Forelimb muscle (tissue), 1 donor: ENCODE results near the gene GRAMD1A. TPM values are rescaled to one million over a fixed set of nuclear protein-coding genes. Genes with fewer than 3 reads are reported as not detected.
"Not testable (repeated sequence)": the region's sequence is repeated elsewhere in the genome, so short reads cannot be mapped to it uniquely, and the experiment has no call there.

Source experiments
- DNase-seq: peaks from one replicate; pipeline ENCODE4 v3.0.0-alpha.2; 2013; ENCODE audit warnings: low read depth
- polyA plus RNA-seq: library from polyadenylated mRNA; unstranded; fragments of 120-200 nt; gene quantifications from one replicate; pipeline ENCODE4 v1.2.1, GENCODE V29; 2013; ENCODE audit not compliant: insufficient read length

Gene GRAMD1A
- polyA plus RNA-seq, 1 donor: 41.0 TPM

GRCh38 chr19:35018379-35018778 is 18.3 kb downstream of the GRAMD1A start:
- no peak for DNase-seq

GRCh38 chr19:35019144-35019543 is 19.0 kb downstream of the GRAMD1A start:
- DNase-seq: no peak

GRCh38 chr19:35021016-35021415 is 20.9 kb downstream of the GRAMD1A start:
- DNase-seq: no peak

GRCh38 chr19:35021596-35021995 is 21.5 kb downstream of the GRAMD1A start:
- no peak for DNase-seq

GRCh38 chr19:35022460-35022859 is 22.3 kb downstream of the GRAMD1A start:
- no peak for DNase-seq

GRCh38 chr19:35023428-35023827 is 23.3 kb downstream of the GRAMD1A start:
- no peak for DNase-seq

GRCh38 chr19:35024095-35024494 is 24.0 kb downstream of the GRAMD1A start:
- no peak for DNase-seq

GRCh38 chr19:35025969-35026368 is 25.8 kb downstream of the GRAMD1A start:
- no peak for DNase-seq

GRCh38 chr19:35026418-35026817 is 26.3 kb downstream of the GRAMD1A start:
- DNase-seq: no peak

- no peak for DNase-seq
These were observed 26.9 kb downstream of the GRAMD1A start for GRCh38 chr19:35027009-35027408.

GRCh38 chr19:35027851-35028599 is 27.9 kb downstream of the GRAMD1A start:
- DNase-seq: no peak

- DNase-seq: not testable (repeated sequence)
These were observed 28.4 kb downstream of the GRAMD1A start for GRCh38 chr19:35028600-35028885.

- DNase-seq: not testable (repeated sequence)
These were observed 29.2 kb downstream of the GRAMD1A start for GRCh38 chr19:35029275-35029736.

GRCh38 chr19:35029737-35030256 is 29.7 kb downstream of the GRAMD1A start:
- no peak for DNase-seq

GRCh38 chr19:35030257-35031071 is 30.3 kb downstream of the GRAMD1A start, which contains the start of gene SCN1B:
SCN1B (plus strand) TSS chr19:35030470; CDS start chr19:35030821, 351 bp downstream.
- DNase-seq: no peak

- no peak for DNase-seq
These were observed 31.2 kb downstream of the GRAMD1A start for GRCh38 chr19:35031072-35031881.

GRCh38 chr19:35032356-35032865 is 32.3 kb downstream of the GRAMD1A start:
- DNase-seq: no peak

GRCh38 chr19:35033067-35034004 is 33.2 kb downstream of the GRAMD1A start:
- no peak for DNase-seq

- DNase-seq: no peak
These were observed 33.9 kb downstream of the GRAMD1A start for GRCh38 chr19:35034005-35034502.
